C4-2B (cell line): ENCODE measurements around the gene KLF18.

Experiments used
- CTCF ChIP-seq: fragments of 450-650 bp; conservative IDR thresholded peaks from 2 replicates; pipeline ENCODE4 v1.5.1; 2017; ENCODE audit warnings: mild to moderate bottlenecking
- ZFX ChIP-seq: fragments of 450-650 bp; IDR thresholded peaks from 2 replicates; pipeline ENCODE4 v1.6.1; 2017

- TF ChIP-seq CTCF (no peak), ZFX (no peak)
Observed at GRCh38 chr1:44114098-44114497, 27.3 kb downstream of the KLF18 start.
